ENCODE results near the gene NEO1. TPM values are rescaled to one million over a fixed set of nuclear protein-coding genes. Genes with fewer than 3 reads are reported as not detected.

The NEO1 gene
- total and polyA plus RNA-seq, 2 of the 13 experiments (the other 11 are each of a cell fraction or from before 2014, with no cell fraction given), result 8.4 to 11.0 TPM

GRCh38 chr15:73265536-73266153 lies 213.4 kb downstream of the NEO1 start (continued):
- TF ChIP-seq ATF4 (CRISPR knock-in tag; IDR thresholded peaks at IDR 0.05), result no peak
- no peak for TF ChIP-seq SP5 (CRISPR knock-in tag; IDR thresholded peaks at IDR 0.05; ENCODE audit: borderline replicate concordance, low read depth)
- no peak for TF ChIP-seq NFRKB (IDR thresholded peaks at IDR 0.05)
- no peak for TF ChIP-seq ZNF230 (CRISPR knock-in tag; IDR thresholded peaks at IDR 0.05)
- no peak for TF ChIP-seq ZNF343 (CRISPR knock-in tag; IDR thresholded peaks at IDR 0.05)
- TF ChIP-seq PHB2 (IDR thresholded peaks at IDR 0.05; ENCODE audit: partially characterized antibody), result no peak
- peak; percentile 54 for TF ChIP-seq XRCC5 (optimal IDR thresholded peaks at IDR 0.05; ENCODE audit: low read length)
- TF ChIP-seq ZFP90 (CRISPR knock-in tag; IDR thresholded peaks at IDR 0.05; ENCODE audit: borderline replicate concordance), result no peak
- TF ChIP-seq BORCS8-MEF2B (CRISPR knock-in tag; IDR thresholded peaks at IDR 0.05), result no peak
- TF ChIP-seq U2AF2 (IDR thresholded peaks at IDR 0.05; ENCODE audit: low read depth, low read length), result no peak
- TF ChIP-seq ZNF296 (CRISPR knock-in tag; conservative IDR thresholded peaks at IDR 0.05), result no peak
- TF ChIP-seq ZNF792 (CRISPR knock-in tag; IDR thresholded peaks at IDR 0.05), result no peak
- no peak for TF ChIP-seq KDM2A (CRISPR knock-in tag; IDR thresholded peaks at IDR 0.05; ENCODE audit: borderline replicate concordance, low read depth)
- no peak for TF ChIP-seq KDM1A (CRISPR knock-in tag; IDR thresholded peaks at IDR 0.05)
- peak; percentile 40; the same call in 1 of the 2 replicates for TF ChIP-seq SMC3 (IDR thresholded peaks at IDR 0.05; ENCODE audit: low read length)
- TF ChIP-seq HMGXB4 (CRISPR knock-in tag; IDR thresholded peaks at IDR 0.05; ENCODE audit: borderline replicate concordance in 1 of 2, low read depth in 1 of 2), result 0 out of 4 replicates have a peak, but pooled peaks of 1 of the 2 experiments have one; percentile 19
- TF ChIP-seq STAG1 (CRISPR knock-in tag; IDR thresholded peaks at IDR 0.05), result peak; percentile 38
- no peak for TF ChIP-seq ZMAT5 (CRISPR knock-in tag; IDR thresholded peaks at IDR 0.05; ENCODE audit: borderline replicate concordance, low read depth)
- TF ChIP-seq ZSCAN21 (CRISPR knock-in tag; IDR thresholded peaks at IDR 0.05; ENCODE audit: borderline replicate concordance), result no peak
- TF ChIP-seq TOE1 (CRISPR knock-in tag; IDR thresholded peaks at IDR 0.05), result no peak
- no peak for TF ChIP-seq GATAD2A (CRISPR knock-in tag; IDR thresholded peaks at IDR 0.05)
- TF ChIP-seq PRDM10 (CRISPR knock-in tag; IDR thresholded peaks at IDR 0.05; ENCODE audit: low read depth), result no peak
- TF ChIP-seq ZNF160 (CRISPR knock-in tag; IDR thresholded peaks at IDR 0.05), result no peak
- no peak for TF ChIP-seq KMT2B (CRISPR knock-in tag; IDR thresholded peaks at IDR 0.05)
- TF ChIP-seq MED1 (CRISPR knock-in tag; IDR thresholded peaks at IDR 0.05), result no peak
- no peak for TF ChIP-seq ZNF180 (CRISPR knock-in tag; IDR thresholded peaks at IDR 0.05; ENCODE audit: borderline replicate concordance, low read depth)
